ENCODE measurements around the gene PRSS3. TPM values are rescaled to one million over a fixed set of nuclear protein-coding genes. Genes with fewer than 3 reads are reported as not detected.

PRSS3 gene
- total and polyA plus RNA-seq, 9 of the 15 experiments (the other 6 are each of a cell fraction or from before 2014, with no cell fraction given), result 0.35 to 0.42 TPM; not detected in 7

DNA sequence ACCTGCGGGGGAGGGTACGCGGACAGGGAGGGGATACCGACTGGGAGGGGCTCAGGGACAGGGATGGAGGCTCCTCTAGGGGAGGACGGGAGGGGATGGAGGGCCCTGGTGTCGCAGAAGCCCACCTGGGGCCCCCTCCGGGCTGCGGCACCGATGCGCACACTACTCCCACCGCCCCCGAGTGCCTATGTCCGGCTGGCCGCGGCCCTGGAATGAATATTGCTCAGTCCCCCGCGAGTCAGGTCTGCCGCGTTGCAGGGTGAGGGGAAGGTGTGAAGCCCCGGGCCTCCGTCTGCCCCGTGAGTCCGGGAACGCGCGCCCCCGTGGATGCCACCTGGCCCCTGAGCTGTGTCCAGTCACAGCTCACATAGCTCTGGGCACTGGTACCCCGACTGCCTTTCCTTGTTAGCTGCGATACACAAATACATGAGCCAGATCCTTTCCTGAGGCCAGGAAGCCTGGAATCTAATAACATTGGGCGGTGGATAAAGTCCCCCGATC lies 44.5 kb upstream of the PRSS3 start:
- no peak overlapping the region for H3K9ac ChIP-seq (ENCODE audit: insufficient read depth in 1 of 2, low read depth in 2 of 2, low read length in 2 of 2)
- POLR2A ChIA-PET, result interaction anchor here (0.6 to 0.7 kb wide), 2 partner anchors 45 to 93 kb away, joined by 3 read pairs; partner anchors contain the start of gene PRSS3
- peaks cover 0 to 10% of the 10 kb centered on the region in 2 experiments; a peak in 4 of 5 replicates for H3K27me3 ChIP-seq (ENCODE audit: control insufficient read depth in 2 of 2, insufficient read depth in 2 of 2, low read length in 2 of 2)
- no peaks in the 10 kb centered on the region for H3K9me1 ChIP-seq (ENCODE audit: control insufficient read depth, insufficient read depth, low read length)
- no peaks in the 10 kb centered on the region for H3K9me3 ChIP-seq (replicated peaks; ENCODE audit: control insufficient read depth, insufficient read depth, low read depth, low read length)
- FAIRE-seq (no peak), ATAC-seq (no peak), DNase-seq (ENCODE audit: extremely low read depth in 1 of 4, low spot score in 3 of 4) (no peak)
- in situ Hi-C loops (cut with MboI), result no loop called here
- H3K4me3 ChIP-seq, result no peak overlapping the region
- CTCF ChIA-PET (ENCODE audit: low intra/inter-chr PET ratio), result no interaction called here
- 28% methylated on average over 14 of the region's 31 CpGs for WGBS (ENCODE audit: insufficient coverage, low coverage, missing lambda C conversion rate)
- no peak overlapping the region for H3K27ac ChIP-seq (ENCODE audit: extremely low read depth, low read depth, low read length)
- no peak overlapping the region for H3K4me2 ChIP-seq (ENCODE audit: insufficient read depth, low read length)
- no TSS peak for BruUV-seq (replicated peaks)
- H2AFZ ChIP-seq (ENCODE audit: low read depth, low read length), result no peak overlapping the region
- H4K20me1 ChIP-seq (replicated peaks; ENCODE audit: control insufficient read depth, insufficient read depth, low read length), result no peaks in the 10 kb centered on the region
- H3K4me1 ChIP-seq (replicated peaks in 1 of 2; ENCODE audit: control insufficient read depth in 2 of 2, insufficient read depth in 2 of 2, low read length in 2 of 2), result peaks cover 0 to 10% of the 10 kb centered on the region in 2 experiments; a peak in 2 of 5 replicates
- intact Hi-C loops (cut with micrococcal nuclease), result no loop called here
- TF ChIP-seq, protein P1, sequence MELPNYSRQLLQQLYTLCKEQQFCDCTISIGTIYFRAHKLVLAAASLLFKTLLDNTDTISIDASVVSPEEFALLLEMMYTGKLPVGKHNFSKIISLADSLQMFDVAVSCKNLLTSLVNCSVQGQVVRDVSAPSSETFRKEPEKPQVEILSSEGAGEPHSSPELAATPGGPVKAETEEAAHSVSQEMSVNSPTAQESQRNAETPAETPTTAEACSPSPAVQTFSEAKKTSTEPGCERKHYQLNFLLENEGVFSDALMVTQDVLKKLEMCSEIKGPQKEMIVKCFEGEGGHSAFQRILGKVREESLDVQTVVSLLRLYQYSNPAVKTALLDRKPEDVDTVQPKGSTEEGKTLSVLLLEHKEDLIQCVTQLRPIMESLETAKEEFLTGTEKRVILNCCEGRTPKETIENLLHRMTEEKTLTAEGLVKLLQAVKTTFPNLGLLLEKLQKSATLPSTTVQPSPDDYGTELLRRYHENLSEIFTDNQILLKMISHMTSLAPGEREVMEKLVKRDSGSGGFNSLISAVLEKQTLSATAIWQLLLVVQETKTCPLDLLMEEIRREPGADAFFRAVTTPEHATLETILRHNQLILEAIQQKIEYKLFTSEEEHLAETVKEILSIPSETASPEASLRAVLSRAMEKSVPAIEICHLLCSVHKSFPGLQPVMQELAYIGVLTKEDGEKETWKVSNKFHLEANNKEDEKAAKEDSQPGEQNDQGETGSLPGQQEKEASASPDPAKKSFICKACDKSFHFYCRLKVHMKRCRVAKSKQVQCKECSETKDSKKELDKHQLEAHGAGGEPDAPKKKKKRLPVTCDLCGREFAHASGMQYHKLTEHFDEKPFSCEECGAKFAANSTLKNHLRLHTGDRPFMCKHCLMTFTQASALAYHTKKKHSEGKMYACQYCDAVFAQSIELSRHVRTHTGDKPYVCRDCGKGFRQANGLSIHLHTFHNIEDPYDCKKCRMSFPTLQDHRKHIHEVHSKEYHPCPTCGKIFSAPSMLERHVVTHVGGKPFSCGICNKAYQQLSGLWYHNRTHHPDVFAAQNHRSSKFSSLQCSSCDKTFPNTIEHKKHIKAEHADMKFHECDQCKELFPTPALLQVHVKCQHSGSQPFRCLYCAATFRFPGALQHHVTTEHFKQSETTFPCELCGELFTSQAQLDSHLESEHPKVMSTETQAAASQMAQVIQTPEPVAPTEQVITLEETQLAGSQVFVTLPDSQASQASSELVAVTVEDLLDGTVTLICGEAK (IDR thresholded peaks at IDR 0.05), result no peak
- TF ChIP-seq, protein P1 (CRISPR knock-in tag; IDR thresholded peaks at IDR 0.05), result no peak
- TF ChIP-seq ZNF134 (CRISPR knock-in tag; conservative IDR thresholded peaks at IDR 0.05) (no peak), GABPB1 (CRISPR knock-in tag; IDR thresholded peaks at IDR 0.05) (no peak)
- TF ChIP-seq, protein P2, sequence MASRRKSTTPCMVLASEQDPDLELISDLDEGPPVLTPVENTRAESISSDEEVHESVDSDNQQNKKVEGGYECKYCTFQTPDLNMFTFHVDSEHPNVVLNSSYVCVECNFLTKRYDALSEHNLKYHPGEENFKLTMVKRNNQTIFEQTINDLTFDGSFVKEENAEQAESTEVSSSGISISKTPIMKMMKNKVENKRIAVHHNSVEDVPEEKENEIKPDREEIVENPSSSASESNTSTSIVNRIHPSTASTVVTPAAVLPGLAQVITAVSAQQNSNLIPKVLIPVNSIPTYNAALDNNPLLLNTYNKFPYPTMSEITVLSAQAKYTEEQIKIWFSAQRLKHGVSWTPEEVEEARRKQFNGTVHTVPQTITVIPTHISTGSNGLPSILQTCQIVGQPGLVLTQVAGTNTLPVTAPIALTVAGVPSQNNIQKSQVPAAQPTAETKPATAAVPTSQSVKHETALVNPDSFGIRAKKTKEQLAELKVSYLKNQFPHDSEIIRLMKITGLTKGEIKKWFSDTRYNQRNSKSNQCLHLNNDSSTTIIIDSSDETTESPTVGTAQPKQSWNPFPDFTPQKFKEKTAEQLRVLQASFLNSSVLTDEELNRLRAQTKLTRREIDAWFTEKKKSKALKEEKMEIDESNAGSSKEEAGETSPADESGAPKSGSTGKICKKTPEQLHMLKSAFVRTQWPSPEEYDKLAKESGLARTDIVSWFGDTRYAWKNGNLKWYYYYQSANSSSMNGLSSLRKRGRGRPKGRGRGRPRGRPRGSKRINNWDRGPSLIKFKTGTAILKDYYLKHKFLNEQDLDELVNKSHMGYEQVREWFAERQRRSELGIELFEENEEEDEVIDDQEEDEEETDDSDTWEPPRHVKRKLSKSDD (conservative IDR thresholded peaks at IDR 0.05; ENCODE audit: low read length), result no peak
- TF ChIP-seq, protein P3, sequence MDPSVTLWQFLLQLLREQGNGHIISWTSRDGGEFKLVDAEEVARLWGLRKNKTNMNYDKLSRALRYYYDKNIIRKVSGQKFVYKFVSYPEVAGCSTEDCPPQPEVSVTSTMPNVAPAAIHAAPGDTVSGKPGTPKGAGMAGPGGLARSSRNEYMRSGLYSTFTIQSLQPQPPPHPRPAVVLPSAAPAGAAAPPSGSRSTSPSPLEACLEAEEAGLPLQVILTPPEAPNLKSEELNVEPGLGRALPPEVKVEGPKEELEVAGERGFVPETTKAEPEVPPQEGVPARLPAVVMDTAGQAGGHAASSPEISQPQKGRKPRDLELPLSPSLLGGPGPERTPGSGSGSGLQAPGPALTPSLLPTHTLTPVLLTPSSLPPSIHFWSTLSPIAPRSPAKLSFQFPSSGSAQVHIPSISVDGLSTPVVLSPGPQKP (CRISPR knock-in tag; IDR thresholded peaks at IDR 0.05), result no peak
- H3K79me2 ChIP-seq (ENCODE audit: control insufficient read depth, insufficient read depth, low read length), result no peaks in the 10 kb centered on the region
- no peaks in the 10 kb centered on the region for H3K36me3 ChIP-seq (ENCODE audit: control insufficient read depth, insufficient read depth, low read length)
